Caco-2 (cell line): ENCODE results near the gene CCDC194. TPM values are rescaled to one million over a fixed set of nuclear protein-coding genes. Genes with fewer than 3 reads are reported as not detected.

Experiments used
- BruUV-seq: library from RNA; stranded (reverse); fragments of 400-500 nt; replicated peaks from 2 replicates; lab custom pipeline; 2021; lab: Mats Ljungman, UMichigan
- CTCF ChIA-PET: fragments of 300-600 bp; sonication (Branson Sonifier 250); formaldehyde crosslinking; loops from one replicate; lab custom pipeline; 2022; ENCODE audit warnings: antibody characterized with exemption; lab: Charles Lee
- POLR2A ChIA-PET: fragments of 300-600 bp; sonication (Branson Sonifier 250); formaldehyde crosslinking; loops from one replicate; lab custom pipeline; 2022; ENCODE audit warnings: antibody characterized with exemption; lab: Charles Lee
- DNase-seq, 2 experiments: peaks; one replicate each; pipeline versions ENCODE4 v3.0.0 to v3.0.0-alpha.2; 2020 to 2022
- H3K27me3 ChIP-seq: replicated peaks from 2 replicates; pipeline ENCODE4 v1.6.0; 2011; ENCODE audit warnings: low read length; ENCODE audit not compliant: control insufficient read depth, insufficient read depth
- H3K36me3 ChIP-seq: 2 replicates; pipeline ENCODE4 v1.5.1; 2011; ENCODE audit warnings: low read length; ENCODE audit not compliant: control insufficient read depth, insufficient read depth
- H3K4me1 ChIP-seq: fragments of 250-450 bp; sonication (Bioruptor Pico); 2 replicates; pipeline ENCODE4 v1.5.1; 2020; ENCODE audit warnings: mild to moderate bottlenecking
- H3K4me3 ChIP-seq: 2 replicates; pipeline ENCODE4 v1.5.1; 2011; ENCODE audit warnings: low read depth, mild to moderate bottlenecking, control low read depth, low read length
- H3K9me3 ChIP-seq: fragments of 250-450 bp; sonication (Bioruptor Pico); 2 replicates; pipeline ENCODE4 v1.5.1; 2020; ENCODE audit warnings: mild to moderate bottlenecking, moderate library complexity
- H3K27ac Mint-ChIP-seq: one replicate; pipeline ENCODE4 v1.8.0; 2022; ENCODE audit warnings: mixed read lengths; ENCODE audit not compliant: unreplicated experiment
- H3K27me3 Mint-ChIP-seq: one replicate; pipeline ENCODE4 v1.8.0; 2022; ENCODE audit warnings: mixed read lengths; ENCODE audit not compliant: insufficient read depth, unreplicated experiment
- H3K36me3 Mint-ChIP-seq: one replicate; pipeline ENCODE4 v1.8.0; 2022; ENCODE audit warnings: mild to moderate bottlenecking, mixed read lengths; ENCODE audit not compliant: insufficient read depth, unreplicated experiment
- H3K4me1 Mint-ChIP-seq: one replicate; pipeline ENCODE4 v1.8.0; 2022; ENCODE audit warnings: low read depth, mixed read lengths; ENCODE audit not compliant: unreplicated experiment
- H3K4me3 Mint-ChIP-seq: one replicate; pipeline ENCODE4 v1.8.0; 2022; ENCODE audit warnings: mild to moderate bottlenecking, moderate library complexity, mixed read lengths; ENCODE audit not compliant: unreplicated experiment
- H3K9me3 Mint-ChIP-seq: one replicate; pipeline ENCODE4 v1.8.0; 2022; ENCODE audit warnings: mixed read lengths; ENCODE audit not compliant: unreplicated experiment
- intact Hi-C: fragments of 100-400 bp; cut with micrococcal nuclease; formaldehyde crosslinking; loops from one replicate; pipeline ENCODE4 v1.10.0; 2022; ENCODE audit not compliant: unreplicated experiment
- total RNA-seq: library from RNA; stranded (reverse); gene quantifications from 2 replicates; pipeline ENCODE4 v1.2.3, GENCODE V29; 2022
- TF ChIP-seq, protein P1 (sequence below), 2 experiments: fragments of 200-600 bp in 1 of 2; IDR thresholded peaks; 1 replicate in 1 of 2; 2 replicates in 1 of 2; pipeline versions ENCODE4 v1.5.1 to v1.8.0; 2011 to 2022; ENCODE audit warnings: antibody characterized with exemption in 1 of 2, control low read depth in 1 of 2, inconsistent platforms in 1 of 2, low read depth in 1 of 2, low read length in 1 of 2, mild to moderate bottlenecking in 1 of 2, moderate library complexity in 1 of 2; ENCODE audit not compliant: insufficient read depth in 1 of 2, severe bottlenecking in 1 of 2, unreplicated experiment in 1 of 2

The CCDC194 gene
- total RNA-seq, 1 experiment from 2014 or later: 1.3 TPM

DNA sequence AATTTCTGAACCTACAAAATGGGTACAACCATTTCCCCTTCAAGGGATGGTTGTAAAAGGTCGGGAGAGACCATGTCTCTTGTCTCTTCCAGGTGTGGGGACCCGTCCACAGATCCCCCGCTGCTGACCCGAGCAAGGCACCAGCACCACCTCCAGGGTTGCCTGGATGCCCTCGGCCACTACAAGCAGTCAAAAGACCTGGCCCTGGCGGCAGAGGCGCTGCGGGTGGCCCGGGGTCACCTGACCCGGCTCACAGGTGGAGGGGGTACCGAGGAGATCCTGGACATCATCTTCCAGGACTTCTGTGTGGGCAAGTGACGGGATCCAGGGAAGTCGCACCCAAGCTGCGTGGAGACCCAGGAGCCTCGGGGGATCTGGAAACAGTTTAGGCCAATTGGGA is 52.6 kb downstream of the CCDC194 start:
- no peaks in the 10 kb centered on the region for H3K36me3 ChIP-seq
- BruUV-seq: no TSS peak
- Mint-ChIP-seq H3K4me1 (no peaks in the 10 kb centered on the region), H3K4me3 (no peak overlapping the region), H3K9me3 (no peaks in the 10 kb centered on the region), H3K27me3 (no peaks in the 10 kb centered on the region), H3K27ac (no peak overlapping the region), H3K36me3 (peaks cover 37% of the 10 kb centered on the region)
- TF ChIP-seq, protein P1, sequence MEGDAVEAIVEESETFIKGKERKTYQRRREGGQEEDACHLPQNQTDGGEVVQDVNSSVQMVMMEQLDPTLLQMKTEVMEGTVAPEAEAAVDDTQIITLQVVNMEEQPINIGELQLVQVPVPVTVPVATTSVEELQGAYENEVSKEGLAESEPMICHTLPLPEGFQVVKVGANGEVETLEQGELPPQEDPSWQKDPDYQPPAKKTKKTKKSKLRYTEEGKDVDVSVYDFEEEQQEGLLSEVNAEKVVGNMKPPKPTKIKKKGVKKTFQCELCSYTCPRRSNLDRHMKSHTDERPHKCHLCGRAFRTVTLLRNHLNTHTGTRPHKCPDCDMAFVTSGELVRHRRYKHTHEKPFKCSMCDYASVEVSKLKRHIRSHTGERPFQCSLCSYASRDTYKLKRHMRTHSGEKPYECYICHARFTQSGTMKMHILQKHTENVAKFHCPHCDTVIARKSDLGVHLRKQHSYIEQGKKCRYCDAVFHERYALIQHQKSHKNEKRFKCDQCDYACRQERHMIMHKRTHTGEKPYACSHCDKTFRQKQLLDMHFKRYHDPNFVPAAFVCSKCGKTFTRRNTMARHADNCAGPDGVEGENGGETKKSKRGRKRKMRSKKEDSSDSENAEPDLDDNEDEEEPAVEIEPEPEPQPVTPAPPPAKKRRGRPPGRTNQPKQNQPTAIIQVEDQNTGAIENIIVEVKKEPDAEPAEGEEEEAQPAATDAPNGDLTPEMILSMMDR (IDR thresholded peaks at IDR 0.05; ENCODE audit: insufficient read depth in 1 of 2, low read depth in 1 of 2, low read length in 1 of 2, severe bottlenecking in 1 of 2, unreplicated experiment in 1 of 2): no peak
- H3K9me3 ChIP-seq: no peaks in the 10 kb centered on the region
- ChIA-PET POLR2A (no interaction called here), CTCF (no interaction called here)
- no peak for DNase-seq
- H3K27me3 ChIP-seq: no peaks in the 10 kb centered on the region
- 0 out of 2 replicates have a peak, but pooled peaks cover 5% of the 10 kb centered on the region for H3K4me1 ChIP-seq
- H3K4me3 ChIP-seq: no peak overlapping the region
- intact Hi-C loops: no loop called here

DNA sequence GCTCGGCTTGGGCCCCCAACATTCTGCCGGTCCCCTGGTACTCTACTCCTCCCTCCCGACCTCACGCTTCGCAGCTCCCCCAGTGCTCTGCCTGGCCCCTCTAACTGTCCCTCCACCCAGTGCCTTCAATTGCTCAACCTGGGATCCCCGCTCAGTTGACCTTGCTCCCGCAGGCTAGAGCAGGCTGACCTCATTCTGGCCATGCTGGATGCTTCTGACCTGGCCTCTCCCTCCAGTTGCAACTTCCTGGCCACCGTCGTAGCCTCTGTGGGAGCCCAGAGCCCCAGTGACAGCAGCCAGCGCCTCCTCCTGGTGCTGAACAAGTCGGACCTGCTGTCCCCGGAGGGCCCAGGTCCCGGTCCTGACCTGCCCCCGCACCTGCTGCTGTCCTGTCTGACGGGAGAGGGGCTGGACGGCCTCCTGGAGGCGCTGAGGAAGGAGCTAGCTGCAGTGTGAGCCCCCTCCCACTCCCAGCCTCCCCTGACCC is 53.1 kb downstream of the CCDC194 start:
- TF ChIP-seq, protein P1 (IDR thresholded peaks at IDR 0.05; ENCODE audit: insufficient read depth in 1 of 2, low read depth in 1 of 2, low read length in 1 of 2, severe bottlenecking in 1 of 2, unreplicated experiment in 1 of 2): no peak
- no peaks in the 10 kb centered on the region for H3K9me3 Mint-ChIP-seq
- DNase-seq: no peak
- H3K27ac Mint-ChIP-seq: no peak overlapping the region
- Histone ChIP-seq H3K9me3 (no peaks in the 10 kb centered on the region), H3K36me3 (no peaks in the 10 kb centered on the region), H3K27me3 (no peaks in the 10 kb centered on the region), H3K4me1 (0 out of 2 replicates have a peak, but pooled peaks cover 5% of the 10 kb centered on the region), H3K4me3 (no peak overlapping the region)
- POLR2A ChIA-PET: no interaction called here
- no TSS peak for BruUV-seq
- intact Hi-C loops: no loop called here
- H3K4me1 Mint-ChIP-seq: no peaks in the 10 kb centered on the region
- H3K4me3 Mint-ChIP-seq: no peak overlapping the region
- no peaks in the 10 kb centered on the region for H3K27me3 Mint-ChIP-seq
- H3K36me3 Mint-ChIP-seq: peaks cover 38% of the 10 kb centered on the region
- CTCF ChIA-PET: no interaction called here

Other genes starting within 250 kb of the CCDC194 start
- 20.2 and 20.7 TPM in 2 replicates for gene USE1, start 178.8 kb downstream of the CCDC194 start, total RNA-seq
- gene OCEL1, start 168.0 kb downstream of the CCDC194 start, total RNA-seq: 14.9 and 20.3 TPM in 2 replicates
- gene NR2F6, start 148.3 kb downstream of the CCDC194 start, total RNA-seq: 94.4 and 96.5 TPM in 2 replicates
- not detected in 2 replicates for gene USHBP1, start 129.5 kb downstream of the CCDC194 start, total RNA-seq
- 91.7 and 98.8 TPM in 2 replicates for gene BABAM1, start 126.8 kb downstream of the CCDC194 start, total RNA-seq
- 14.3 and 17.4 TPM in 2 replicates for gene ANKLE1, start 112.3 kb downstream of the CCDC194 start, total RNA-seq
- gene ABHD8, start 90.8 kb downstream of the CCDC194 start, total RNA-seq: 9.4 and 11.3 TPM in 2 replicates
- 78.9 and 88.5 TPM in 2 replicates for gene MRPL34, start 88.3 kb downstream of the CCDC194 start, total RNA-seq
- gene DDA1, start 84.6 kb downstream of the CCDC194 start, total RNA-seq: 43.8 and 55.6 TPM in 2 replicates
- gene ANO8, start 59.3 kb downstream of the CCDC194 start, total RNA-seq: 11.5 TPM in 2 replicates
- gene GTPBP3, start 56.6 kb downstream of the CCDC194 start, total RNA-seq: 50.1 and 50.7 TPM in 2 replicates
- gene PLVAP, start 16.9 kb downstream of the CCDC194 start, total RNA-seq: not detected in 2 replicates
- gene BST2, start 11.4 kb upstream of the CCDC194 start, total RNA-seq: 94.3 and 98.4 TPM in 2 replicates
- gene MVB12A, start 25.9 kb upstream of the CCDC194 start, total RNA-seq: 36.7 and 37.6 TPM in 2 replicates
- gene TMEM221, start 54.5 kb upstream of the CCDC194 start, total RNA-seq: 0.37 TPM in 1 of 2 replicates, not detected in the other
- not detected in 2 replicates for gene NXNL1, start 66.7 kb upstream of the CCDC194 start, total RNA-seq
- 3.7 and 3.9 TPM in 2 replicates for gene SLC27A1, start 76.3 kb upstream of the CCDC194 start, total RNA-seq
- gene PGLS, start 117.5 kb upstream of the CCDC194 start, total RNA-seq: 69.2 and 69.7 TPM in 2 replicates
- 80.1 and 81.9 TPM in 2 replicates for gene COLGALT1, start 161.5 kb upstream of the CCDC194 start, total RNA-seq